H1 (cell line): ENCODE results near the gene CPNE5.

Experiments used
- ATF3 ChIP-seq: IDR thresholded peaks from 2 replicates; pipeline ENCODE4 v1.6.1; 2011; ENCODE audit warnings: low read depth, mild to moderate bottlenecking, low read length; ENCODE audit not compliant: insufficient read depth
- CEBPB ChIP-seq: IDR thresholded peaks from 2 replicates; pipeline ENCODE4 v1.6.1; 2012; ENCODE audit warnings: low read depth, low read length
- CHD1 ChIP-seq: IDR thresholded peaks from 2 replicates; pipeline ENCODE4 v1.6.1; 2012; ENCODE audit warnings: low read depth, low read length, improper control_type of control experiment
- CREB1 ChIP-seq: IDR thresholded peaks from 2 replicates; pipeline ENCODE4 v1.6.1; 2012; ENCODE audit warnings: inconsistent platforms
- CTCF ChIP-seq, 3 experiments: IDR thresholded peaks; 1 replicate in 2 of 3; 2 replicates in 1 of 3; pipeline versions ENCODE4 v1.5.1 to v1.6.1; 2011; ENCODE audit warnings: low read length in 3 of 3, mild to moderate bottlenecking in 3 of 3, inconsistent platforms in 2 of 3, low read depth in 1 of 3, moderate library complexity in 1 of 3; ENCODE audit not compliant: insufficient read depth in 1 of 3; ENCODE audit errors: control extremely low read depth in 1 of 3
- EP300 ChIP-seq, 2 experiments: IDR thresholded peaks; 1 replicate in 1 of 2; 2 replicates in 1 of 2; pipeline ENCODE4 v1.6.1; 2011 to 2012; ENCODE audit warnings: low read depth in 2 of 2, low read length in 2 of 2, mild to moderate bottlenecking in 2 of 2, borderline replicate concordance in 1 of 2, inconsistent platforms in 1 of 2, moderate library complexity in 1 of 2
- EZH2 ChIP-seq: fragments of 200-600 bp; sonication (generic); IDR thresholded peaks from 2 replicates; pipeline ENCODE4 v1.7.1; 2012; ENCODE audit warnings: low read depth, mild to moderate bottlenecking, moderate library complexity, low read length, inconsistent platforms; ENCODE audit not compliant: severe bottlenecking
- MAX ChIP-seq: IDR thresholded peaks from 2 replicates; pipeline ENCODE4 v1.6.1; 2012; ENCODE audit warnings: inconsistent platforms
- PHF8 ChIP-seq: fragments of 200-600 bp; sonication (generic); conservative IDR thresholded peaks from 2 replicates; pipeline ENCODE4 v1.7.1; 2012; ENCODE audit warnings: low read depth, mild to moderate bottlenecking, inconsistent platforms, low read length, moderate library complexity
- POLR2A ChIP-seq, 2 experiments: IDR thresholded peaks; 1 replicate in 1 of 2; 2 replicates in 1 of 2; pipeline ENCODE4 v1.6.1; 2011; ENCODE audit warnings: low read depth in 2 of 2, low read length in 2 of 2, mild to moderate bottlenecking in 2 of 2; ENCODE audit errors: control extremely low read depth in 1 of 2
- POLR2AphosphoS5 ChIP-seq: IDR thresholded peaks from 2 replicates; pipeline ENCODE4 v1.6.1; 2011; ENCODE audit warnings: low read depth, low read length
- RXRA ChIP-seq: IDR thresholded peaks from 2 replicates; pipeline ENCODE4 v1.6.1; 2011; ENCODE audit warnings: low read depth, mild to moderate bottlenecking, low read length, moderate library complexity; ENCODE audit not compliant: insufficient read depth
- SAP30 ChIP-seq: fragments of 300-600 bp; sonication (generic); IDR thresholded peaks from 2 replicates; pipeline ENCODE4 v1.7.1; 2012; ENCODE audit warnings: low read length, moderate library complexity, mild to moderate bottlenecking, inconsistent platforms; ENCODE audit not compliant: insufficient read depth, insufficient replicate concordance
- TEAD4 ChIP-seq: IDR thresholded peaks from 2 replicates; pipeline ENCODE4 v1.6.1; 2012; ENCODE audit warnings: low read depth, low read length, inconsistent platforms, mixed read lengths

GRCh38 chr6:36781669-36782068 is 57.6 kb downstream of the CPNE5 start:
- TF ChIP-seq EP300 (IDR thresholded peaks at IDR 0.05; ENCODE audit: borderline replicate concordance in 1 of 2, low read depth in 2 of 2, low read length in 2 of 2) = no peak
- TF ChIP-seq MAX = no peak
- TF ChIP-seq POLR2A (IDR thresholded peaks at IDR 0.05; ENCODE audit: control extremely low read depth in 1 of 2, low read depth in 2 of 2, low read length in 2 of 2) = no peak
- TF ChIP-seq RXRA = no peak
- TF ChIP-seq CTCF (IDR thresholded peaks at IDR 0.05; ENCODE audit: control extremely low read depth in 1 of 3, insufficient read depth in 1 of 3, low read depth in 1 of 3, low read length in 3 of 3) = no peak
- no peak for TF ChIP-seq ATF3
- no peak for TF ChIP-seq CREB1
- no peak for TF ChIP-seq TEAD4
- TF ChIP-seq SAP30 = no peak
- TF ChIP-seq POLR2AphosphoS5 = no peak
- no peak for TF ChIP-seq CHD1
- no peak for TF ChIP-seq CEBPB
- TF ChIP-seq EZH2 = no peak
- no peak for TF ChIP-seq PHF8
